ENCODE results near the gene ARHGEF16.

Gene ARHGEF16

GRCh38 chr1:3438661-3439180 lies 15.7 kb upstream of the ARHGEF16 start:
- H3K4me3 ChIP-seq (replicated peaks in 1 of 2; ENCODE audit: low read depth in 2 of 2, low read length in 2 of 2), result no peak overlapping the region
- no peak for TF ChIP-seq CTCF (IDR thresholded peaks at IDR 0.05; ENCODE audit: low read depth, low read length)
- DNase-seq (ENCODE audit: low read depth in 2 of 2), result no peak

GRCh38 chr1:3439346-3440299 lies 14.8 kb upstream of the ARHGEF16 start:
- H3K4me3 ChIP-seq (replicated peaks in 1 of 2; ENCODE audit: low read depth in 2 of 2, low read length in 2 of 2), result no peak overlapping the region
- no peak for DNase-seq (ENCODE audit: low read depth in 2 of 2)
- TF ChIP-seq CTCF (IDR thresholded peaks at IDR 0.05; ENCODE audit: low read depth, low read length), result no peak

- no peak for DNase-seq (ENCODE audit: low read depth in 2 of 2)
- H3K4me3 ChIP-seq (replicated peaks in 1 of 2; ENCODE audit: low read depth in 2 of 2, low read length in 2 of 2), result no peak overlapping the region
These were observed 14.2 kb upstream of the ARHGEF16 start for GRCh38 chr1:3440300-3440681.

GRCh38 chr1:3440711-3441409 lies 13.6 kb upstream of the ARHGEF16 start:
- no peak overlapping the region for H3K4me3 ChIP-seq (replicated peaks in 1 of 2; ENCODE audit: low read depth in 2 of 2, low read length in 2 of 2)
- no peak for DNase-seq (ENCODE audit: low read depth in 2 of 2)
- no peak for TF ChIP-seq CTCF (IDR thresholded peaks at IDR 0.05; ENCODE audit: low read depth, low read length)

More at GRCh38 chr1:3440300-3440681, 14.2 kb upstream of the ARHGEF16 start:
- TF ChIP-seq CTCF (IDR thresholded peaks at IDR 0.05; ENCODE audit: low read depth, low read length), result no peak

GRCh38 chr1:3441410-3441847 lies 13.0 kb upstream of the ARHGEF16 start:
- H3K4me3 ChIP-seq (replicated peaks in 1 of 2; ENCODE audit: low read depth in 2 of 2, low read length in 2 of 2), result no peak overlapping the region
- TF ChIP-seq CTCF (IDR thresholded peaks at IDR 0.05; ENCODE audit: low read depth, low read length), result no peak
- no peak for DNase-seq (ENCODE audit: low read depth in 2 of 2)

- no peak for TF ChIP-seq CTCF (IDR thresholded peaks at IDR 0.05; ENCODE audit: low read depth, low read length)
- no peak for DNase-seq (ENCODE audit: low read depth in 2 of 2)
- no peak overlapping the region for H3K4me3 ChIP-seq (replicated peaks in 1 of 2; ENCODE audit: low read depth in 2 of 2, low read length in 2 of 2)
These were observed 12.6 kb upstream of the ARHGEF16 start for GRCh38 chr1:3441880-3442279.
